Cerebellar nuclear complex (tissue), 1 donor: ENCODE results near the gene KCP.
"Not testable (repeated sequence)": the region's sequence is repeated elsewhere in the genome, so short reads cannot be mapped to it uniquely, and the experiment has no call there.

Experiments used
- DNase-seq, 2 experiments: peaks; one replicate each; lab custom pipeline; 2025; lab: John Stamatoyannopoulos, UW

KCP gene

GRCh38 chr7:128921866-128922440, 11.4 kb upstream of the KCP start:
- no peak for DNase-seq

GRCh38 chr7:128920913-128921582, 10.5 kb upstream of the KCP start:
- DNase-seq = no peak

DNA sequence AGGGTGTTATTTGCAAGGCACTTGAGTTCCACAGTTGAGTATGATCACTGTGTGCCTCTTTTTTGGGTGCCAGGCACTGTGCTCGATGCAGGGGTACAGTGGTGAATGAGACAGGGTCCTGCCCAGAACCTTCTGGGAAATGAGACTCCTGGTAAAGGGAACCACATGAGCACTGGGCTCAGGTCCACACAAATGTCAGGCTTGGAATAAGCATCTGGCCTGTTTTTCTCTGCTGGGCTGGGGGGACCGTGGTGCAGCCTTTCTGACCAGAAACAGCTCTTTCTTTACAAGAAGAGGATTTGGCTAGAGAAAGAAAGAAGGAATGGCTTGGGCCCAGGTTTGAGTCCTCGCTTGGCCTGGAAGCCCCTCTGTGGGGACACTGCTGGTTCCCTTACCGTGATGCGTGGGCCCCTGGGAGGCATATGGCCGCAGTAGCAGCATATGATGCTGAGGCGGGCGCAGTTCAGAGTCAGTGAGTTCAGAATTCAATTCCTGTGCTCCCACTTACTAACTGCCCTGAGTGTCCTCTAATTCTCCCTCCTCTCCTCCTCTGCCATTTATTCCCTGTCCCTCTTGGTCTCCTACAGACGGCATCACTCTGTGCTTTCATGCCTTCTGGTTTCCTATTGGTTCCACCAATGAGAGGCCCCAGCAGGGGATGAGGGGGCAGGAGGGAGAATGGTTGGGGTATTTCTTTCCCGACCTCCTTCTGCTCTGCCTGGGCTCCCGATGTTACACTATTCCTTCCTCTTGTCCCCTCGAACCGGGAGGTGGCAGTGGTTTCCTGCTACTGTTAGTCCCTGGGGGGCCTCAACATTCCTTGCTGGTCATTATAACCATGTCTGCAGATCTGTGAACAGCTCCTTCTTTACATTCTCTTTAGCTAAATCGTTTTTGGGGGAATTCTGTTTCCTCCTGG, 9.6 kb upstream of the KCP start:
- no peak for DNase-seq

GRCh38 chr7:128919241-128919640, 8.7 kb upstream of the KCP start:
- no peak for DNase-seq

- no peak for DNase-seq
These were observed 7.6 kb upstream of the KCP start for GRCh38 chr7:128918016-128918665.

GRCh38 chr7:128917122-128917521, 6.6 kb upstream of the KCP start:
- no peak for DNase-seq

DNA sequence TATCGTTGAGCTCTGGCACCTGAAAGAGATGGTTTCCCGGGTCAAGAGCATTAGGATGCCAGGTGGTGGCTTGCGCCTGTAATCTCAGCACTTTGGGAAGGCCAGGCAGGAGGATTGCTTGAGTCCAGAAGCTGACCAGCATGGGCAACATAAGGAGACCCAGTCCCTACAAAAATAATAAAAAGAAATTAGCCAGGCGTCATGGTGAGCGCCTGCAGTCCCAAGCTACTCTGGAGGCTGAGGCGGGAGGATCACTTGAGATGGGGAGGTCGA, 6.1 kb upstream of the KCP start:
- no peak for DNase-seq

GRCh38 chr7:128915841-128916642, 5.5 kb upstream of the KCP start:
- no peak for DNase-seq

- DNase-seq = no peak
These were observed 4.8 kb upstream of the KCP start for GRCh38 chr7:128915271-128915819.

DNA sequence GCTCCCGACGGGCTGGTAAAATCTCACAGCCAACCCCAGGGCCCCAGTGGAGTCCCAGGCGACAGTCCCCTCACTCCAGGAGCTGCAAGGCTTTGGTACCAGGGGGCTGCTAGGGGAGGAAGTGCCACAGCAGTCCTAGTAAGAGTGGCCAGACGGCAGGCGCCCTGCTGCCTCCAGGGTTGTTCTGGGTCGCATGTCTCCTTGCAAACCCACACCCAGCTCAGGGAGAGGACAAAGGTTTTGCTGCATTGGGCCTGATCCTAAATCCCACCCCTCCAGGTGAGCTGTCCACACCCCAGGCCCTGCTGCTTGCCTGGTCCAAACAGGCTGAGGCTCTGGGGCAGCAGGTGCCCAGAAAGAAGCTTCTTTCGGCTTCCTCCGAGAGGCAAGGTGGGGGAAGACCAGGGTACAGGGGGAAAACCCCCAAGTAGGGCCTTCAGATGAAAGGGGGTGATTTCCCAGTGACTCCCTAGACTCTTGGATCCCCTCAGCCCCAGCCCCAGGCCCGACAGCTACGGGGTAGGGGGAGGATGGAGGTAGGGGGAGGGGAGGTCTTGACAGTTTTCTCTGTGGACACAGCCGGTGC, 4.2 kb upstream of the KCP start:
- DNase-seq = no peak

- no peak for DNase-seq
These were observed 3.5 kb upstream of the KCP start for GRCh38 chr7:128913870-128914565.

DNA sequence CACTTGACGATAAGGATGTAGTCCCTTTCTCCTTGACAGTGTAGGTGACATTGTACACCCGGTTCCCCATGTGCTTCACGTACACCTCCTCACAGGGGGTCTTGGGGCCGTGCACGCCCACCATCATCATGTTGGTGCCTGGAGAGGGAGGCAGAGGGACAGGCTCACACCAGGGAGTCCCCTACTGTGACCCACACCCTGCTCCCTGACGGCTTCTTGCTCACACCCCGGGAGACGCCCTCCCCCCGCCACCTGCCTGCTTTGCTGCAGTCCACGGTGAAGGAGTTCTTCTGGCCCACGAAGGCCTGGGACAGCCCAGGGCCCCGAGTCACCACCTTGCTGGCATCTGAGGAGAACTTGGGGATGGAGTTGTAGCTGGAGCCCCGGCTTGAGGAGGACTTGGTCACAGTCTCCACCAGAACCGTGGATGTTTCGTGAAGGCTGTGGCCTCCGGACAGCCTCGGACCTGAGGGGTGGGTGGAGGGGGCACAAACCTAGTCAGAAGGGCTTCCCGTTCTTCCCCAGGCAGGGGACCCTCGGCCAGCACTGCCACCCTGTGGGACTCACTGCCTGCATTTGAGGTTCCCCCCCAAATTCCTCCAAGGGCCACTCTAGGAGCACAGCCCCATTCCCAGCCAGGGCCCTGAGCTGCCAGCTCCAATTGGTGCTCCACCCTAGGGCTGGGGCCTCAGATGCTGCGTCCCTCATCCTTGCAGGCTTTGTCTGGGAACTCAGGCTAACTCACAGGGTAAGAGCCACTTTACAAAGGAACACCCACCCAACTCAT, 2.4 kb upstream of the KCP start:
- DNase-seq = not testable (repeated sequence)

DNA sequence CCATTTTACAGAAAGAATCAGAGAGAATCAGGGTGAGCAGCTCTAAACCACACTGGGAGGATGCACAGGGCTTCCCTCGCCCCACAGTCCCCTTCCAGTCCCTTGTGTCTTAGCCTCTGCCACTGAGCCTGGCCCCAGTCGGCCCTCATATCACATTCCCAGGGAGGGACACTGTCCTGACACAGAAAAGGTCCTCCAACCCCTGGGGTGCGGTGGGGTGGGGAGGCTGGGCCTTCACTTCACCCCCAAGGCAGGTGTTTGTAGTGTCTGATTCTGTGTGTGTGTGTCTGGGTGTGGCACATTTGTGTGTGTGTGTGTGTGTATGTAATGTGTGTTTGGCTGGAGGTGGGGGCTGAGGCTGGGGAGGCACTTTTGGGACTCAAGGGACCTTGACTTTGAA, 1.8 kb upstream of the KCP start:
- no peak for DNase-seq

- no peak for DNase-seq
These were observed 1.0 kb upstream of the KCP start for GRCh38 chr7:128911423-128912031.

- DNase-seq = no peak
These were observed 612 bp downstream of the KCP start for GRCh38 chr7:128909625-128910568.

DNA sequence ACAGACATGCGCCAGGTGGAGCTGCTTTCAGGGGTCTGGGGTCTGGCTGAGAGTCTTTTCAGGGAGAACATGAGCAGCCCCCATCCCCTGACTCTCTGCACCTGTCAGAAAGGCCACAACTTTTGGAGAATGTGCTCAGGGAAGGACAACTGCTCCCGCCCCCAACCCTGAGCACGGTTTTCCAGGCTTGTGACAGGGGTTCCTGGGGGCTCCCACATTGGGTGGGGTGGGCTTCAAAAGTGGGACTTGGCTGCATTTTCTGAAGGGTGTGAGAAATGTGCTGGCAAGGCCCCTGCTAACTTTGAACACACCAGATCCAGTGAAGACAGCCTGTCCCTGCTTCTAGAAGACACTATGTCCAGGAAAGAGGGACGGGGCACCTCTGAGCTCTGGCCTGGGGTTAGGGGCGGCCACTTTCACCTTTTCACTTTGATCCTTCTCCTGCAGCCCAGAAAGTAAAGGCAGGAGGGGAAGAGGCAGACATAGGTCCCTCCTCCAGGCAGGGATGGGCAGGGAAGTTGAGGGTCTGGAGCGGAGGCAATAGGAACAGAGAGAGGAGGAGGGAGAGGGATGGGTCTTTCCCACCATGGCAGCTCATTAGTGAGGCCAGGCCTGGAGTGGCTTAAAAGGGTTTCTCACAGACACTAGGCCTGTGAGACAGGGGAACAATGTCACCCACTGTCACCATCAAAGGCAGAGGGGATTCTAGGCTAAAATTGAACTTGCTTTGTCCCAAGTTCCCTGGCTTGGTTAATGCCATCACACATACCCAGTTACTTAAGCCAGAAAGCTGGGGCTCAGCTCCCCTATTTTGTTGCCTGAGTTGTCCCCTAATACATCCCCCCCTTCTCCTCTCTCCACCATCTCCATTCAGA, 1.5 kb downstream of the KCP start:
- DNase-seq = no peak
